ENCODE results near the gene ZNF2. TPM values are rescaled to one million over a fixed set of nuclear protein-coding genes. Genes with fewer than 3 reads are reported as not detected.

Gene ZNF2
- total RNA-seq, 1 experiment from 2014 or later = 5.6 TPM

DNA sequence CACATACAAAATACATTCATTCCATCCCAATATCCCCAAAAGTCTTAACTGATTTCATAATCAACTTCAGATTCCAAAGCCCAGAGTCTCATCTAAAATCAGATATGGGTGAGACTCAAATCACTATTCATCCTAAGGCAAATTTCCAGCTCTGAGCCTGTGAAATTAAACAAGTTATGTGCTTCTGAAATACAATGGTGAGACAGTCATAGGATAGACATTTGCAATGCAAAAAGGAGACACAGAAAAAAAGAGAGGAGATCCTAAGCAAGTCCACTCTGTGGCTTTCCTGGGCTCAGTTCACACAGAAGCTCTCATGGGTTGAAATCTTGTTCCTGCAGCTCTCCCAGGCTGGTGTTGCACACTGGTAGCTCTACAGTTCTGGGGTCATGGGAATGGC is 60.0 kb downstream of the ZNF2 start:
- peaks cover 22% of the 10 kb centered on the region for H3K9me3 ChIP-seq (ENCODE audit: control insufficient read depth, insufficient read depth, low read depth, low read length)
- BruUV-seq (replicated peaks) = no TSS peak
- no peak for ATAC-seq

DNA sequence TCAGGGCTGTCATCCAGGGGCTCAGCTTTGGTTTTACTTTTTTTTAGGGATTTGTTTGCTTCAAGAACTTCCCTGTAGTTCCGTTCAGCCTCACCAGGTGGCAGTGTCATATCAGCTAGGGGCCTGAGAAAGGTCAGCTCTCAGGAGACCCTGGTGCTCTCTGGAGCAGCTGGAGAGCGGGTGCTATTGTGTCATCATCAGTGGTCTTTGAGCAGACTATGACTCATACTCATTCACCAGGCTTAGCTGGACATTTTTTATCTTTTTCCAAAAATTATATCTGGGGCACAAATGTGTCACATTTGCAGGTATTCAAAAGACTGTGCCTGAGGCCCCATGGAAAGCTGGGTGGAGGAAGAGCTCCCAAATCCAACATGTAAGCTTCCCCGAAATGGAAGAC is 66.1 kb downstream of the ZNF2 start:
- H3K36me3 ChIP-seq (ENCODE audit: control insufficient read depth, insufficient read depth, low read length) = no peaks in the 10 kb centered on the region
- BruUV-seq (replicated peaks) = no TSS peak
- in situ Hi-C loops (cut with HindIII; ENCODE audit: low pct_unique_long_range_greater_than_20kb, low sequenced_read_pairs) = no loop called here
- ATAC-seq (peak; percentile 71), DNase-seq (ENCODE audit: low read depth, low spot score) (peak; percentile 45)
- no peaks in the 10 kb centered on the region for H3K4me1 ChIP-seq (ENCODE audit: control insufficient read depth, insufficient read depth, low read length)
- ChIA-PET POLR2A (interaction anchor here (1.1 kb wide), 1 partner anchor 114 kb away, joined by 9 read pairs; no protein-coding TSS in a partner anchor), CTCF (interaction anchor here (0.5 to 1.8 kb wide), 4 partner anchors 69 to 152 kb away, joined by 3 to 9 read pairs (median 6); no protein-coding TSS in a partner anchor)
- intact Hi-C loops (cut with micrococcal nuclease; ENCODE audit: unreplicated experiment) = loop anchor here (1.0 kb wide), 1 partner anchor 84 kb away; no protein-coding TSS in a partner anchor
- TF ChIP-seq, protein P1, sequence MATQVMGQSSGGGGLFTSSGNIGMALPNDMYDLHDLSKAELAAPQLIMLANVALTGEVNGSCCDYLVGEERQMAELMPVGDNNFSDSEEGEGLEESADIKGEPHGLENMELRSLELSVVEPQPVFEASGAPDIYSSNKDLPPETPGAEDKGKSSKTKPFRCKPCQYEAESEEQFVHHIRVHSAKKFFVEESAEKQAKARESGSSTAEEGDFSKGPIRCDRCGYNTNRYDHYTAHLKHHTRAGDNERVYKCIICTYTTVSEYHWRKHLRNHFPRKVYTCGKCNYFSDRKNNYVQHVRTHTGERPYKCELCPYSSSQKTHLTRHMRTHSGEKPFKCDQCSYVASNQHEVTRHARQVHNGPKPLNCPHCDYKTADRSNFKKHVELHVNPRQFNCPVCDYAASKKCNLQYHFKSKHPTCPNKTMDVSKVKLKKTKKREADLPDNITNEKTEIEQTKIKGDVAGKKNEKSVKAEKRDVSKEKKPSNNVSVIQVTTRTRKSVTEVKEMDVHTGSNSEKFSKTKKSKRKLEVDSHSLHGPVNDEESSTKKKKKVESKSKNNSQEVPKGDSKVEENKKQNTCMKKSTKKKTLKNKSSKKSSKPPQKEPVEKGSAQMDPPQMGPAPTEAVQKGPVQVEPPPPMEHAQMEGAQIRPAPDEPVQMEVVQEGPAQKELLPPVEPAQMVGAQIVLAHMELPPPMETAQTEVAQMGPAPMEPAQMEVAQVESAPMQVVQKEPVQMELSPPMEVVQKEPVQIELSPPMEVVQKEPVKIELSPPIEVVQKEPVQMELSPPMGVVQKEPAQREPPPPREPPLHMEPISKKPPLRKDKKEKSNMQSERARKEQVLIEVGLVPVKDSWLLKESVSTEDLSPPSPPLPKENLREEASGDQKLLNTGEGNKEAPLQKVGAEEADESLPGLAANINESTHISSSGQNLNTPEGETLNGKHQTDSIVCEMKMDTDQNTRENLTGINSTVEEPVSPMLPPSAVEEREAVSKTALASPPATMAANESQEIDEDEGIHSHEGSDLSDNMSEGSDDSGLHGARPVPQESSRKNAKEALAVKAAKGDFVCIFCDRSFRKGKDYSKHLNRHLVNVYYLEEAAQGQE (IDR thresholded peaks at IDR 0.05; ENCODE audit: insufficient read depth in 1 of 2, low read depth in 2 of 2, low read length in 1 of 2) = no peak
- TF ChIP-seq, protein P2, sequence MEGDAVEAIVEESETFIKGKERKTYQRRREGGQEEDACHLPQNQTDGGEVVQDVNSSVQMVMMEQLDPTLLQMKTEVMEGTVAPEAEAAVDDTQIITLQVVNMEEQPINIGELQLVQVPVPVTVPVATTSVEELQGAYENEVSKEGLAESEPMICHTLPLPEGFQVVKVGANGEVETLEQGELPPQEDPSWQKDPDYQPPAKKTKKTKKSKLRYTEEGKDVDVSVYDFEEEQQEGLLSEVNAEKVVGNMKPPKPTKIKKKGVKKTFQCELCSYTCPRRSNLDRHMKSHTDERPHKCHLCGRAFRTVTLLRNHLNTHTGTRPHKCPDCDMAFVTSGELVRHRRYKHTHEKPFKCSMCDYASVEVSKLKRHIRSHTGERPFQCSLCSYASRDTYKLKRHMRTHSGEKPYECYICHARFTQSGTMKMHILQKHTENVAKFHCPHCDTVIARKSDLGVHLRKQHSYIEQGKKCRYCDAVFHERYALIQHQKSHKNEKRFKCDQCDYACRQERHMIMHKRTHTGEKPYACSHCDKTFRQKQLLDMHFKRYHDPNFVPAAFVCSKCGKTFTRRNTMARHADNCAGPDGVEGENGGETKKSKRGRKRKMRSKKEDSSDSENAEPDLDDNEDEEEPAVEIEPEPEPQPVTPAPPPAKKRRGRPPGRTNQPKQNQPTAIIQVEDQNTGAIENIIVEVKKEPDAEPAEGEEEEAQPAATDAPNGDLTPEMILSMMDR (IDR thresholded peaks at IDR 0.05) = peak; percentile 93
- TF ChIP-seq POLR2AphosphoS5 (IDR thresholded peaks at IDR 0.05; ENCODE audit: low read depth, low read length) (no peak), SIN3A (IDR thresholded peaks at IDR 0.05; ENCODE audit: borderline replicate concordance, insufficient read depth, low read depth, low read length) (no peak)
- H3K27ac ChIP-seq (ENCODE audit: low read length) = no peak overlapping the region
- no peak overlapping the region for H3K4me3 ChIP-seq (ENCODE audit: low read depth in 2 of 2, low read length in 2 of 2)
- no peaks in the 10 kb centered on the region for H3K27me3 ChIP-seq (ENCODE audit: control insufficient read depth, insufficient read depth, low read length)
- H3K9me3 ChIP-seq (ENCODE audit: control insufficient read depth, insufficient read depth, low read depth, low read length) = no peaks in the 10 kb centered on the region

More for the DNA sequence above, 60.0 kb downstream of the ZNF2 start:
- H3K27ac ChIP-seq (ENCODE audit: low read length) = no peak overlapping the region
- H3K4me1 ChIP-seq (ENCODE audit: control insufficient read depth, insufficient read depth, low read length) = no peaks in the 10 kb centered on the region
- H3K36me3 ChIP-seq (ENCODE audit: control insufficient read depth, insufficient read depth, low read length) = no peaks in the 10 kb centered on the region
- DNase-seq (ENCODE audit: low read depth, low spot score) = no peak
- no peaks in the 10 kb centered on the region for H3K27me3 ChIP-seq (ENCODE audit: control insufficient read depth, insufficient read depth, low read length)
- POLR2A ChIA-PET = no interaction called here
- in situ Hi-C loops (cut with HindIII; ENCODE audit: low pct_unique_long_range_greater_than_20kb, low sequenced_read_pairs) (no loop called here), intact Hi-C loops (cut with micrococcal nuclease; ENCODE audit: unreplicated experiment) (no loop called here)
- CTCF ChIA-PET = no interaction called here
- H3K4me3 ChIP-seq (ENCODE audit: low read depth in 2 of 2, low read length in 2 of 2) = no peak overlapping the region
- TF ChIP-seq SIN3A (IDR thresholded peaks at IDR 0.05; ENCODE audit: borderline replicate concordance, insufficient read depth, low read depth, low read length) (no peak), POLR2AphosphoS5 (IDR thresholded peaks at IDR 0.05; ENCODE audit: low read depth, low read length) (no peak), TCF7L2 (IDR thresholded peaks at IDR 0.05; ENCODE audit: low read depth, low read length) (no peak)
- TF ChIP-seq, protein P1 (IDR thresholded peaks at IDR 0.05; ENCODE audit: insufficient read depth in 1 of 2, low read depth in 2 of 2, low read length in 1 of 2) = no peak
- TF ChIP-seq, protein P2 (IDR thresholded peaks at IDR 0.05) = no peak
